SK-N-MC (cell line): ENCODE measurements around the gene MTX3.
A peak's percentile ranks its signal among the peaks of the same experiment; 100 is the strongest.

Experiments used
- DNase-seq: peaks from one replicate; pipeline ENCODE4 v3.0.0-alpha.2; 2011; ENCODE audit warnings: low read depth, low spot score
- H3K27ac ChIP-seq: fragments of 200-600 bp; sonication (generic); 2 replicates; pipeline ENCODE4 v1.5.1; 2016; ENCODE audit warnings: mixed run types
- H3K36me3 ChIP-seq: fragments of 200-600 bp; sonication (generic); 2 replicates; pipeline ENCODE4 v1.6.1; 2017; ENCODE audit warnings: antibody characterized with exemption, low read length, mixed read lengths; ENCODE audit not compliant: insufficient read depth
- H3K4me3 ChIP-seq: fragments of 200-600 bp; sonication (generic); 2 replicates; pipeline ENCODE4 v1.5.1; 2016
- H3K9ac ChIP-seq: fragments of 200-600 bp; sonication (generic); 2 replicates; pipeline ENCODE4 v1.8.0; 2017; ENCODE audit warnings: mixed run types, mixed read lengths; ENCODE audit not compliant: insufficient read length
- H3K9me3 ChIP-seq: fragments of 200-600 bp; sonication (generic); 2 replicates; pipeline ENCODE4 v1.6.1; 2017; ENCODE audit warnings: low read depth, mild to moderate bottlenecking, antibody characterized with exemption, low read length, moderate library complexity, mixed read lengths
- EZH2 ChIP-seq: fragments of 200-600 bp; sonication (generic); IDR thresholded peaks from one replicate; pipeline ENCODE4 v1.6.1; 2017; ENCODE audit warnings: antibody characterized with exemption
- FOXP2 ChIP-seq: optimal IDR thresholded peaks from 2 replicates; pipeline ENCODE3; 2011; ENCODE audit warnings: mild to moderate bottlenecking, moderate library complexity; ENCODE audit not compliant: insufficient read depth; ENCODE audit errors: extremely low read length, control extremely low read depth
- POLR2AphosphoS5 ChIP-seq: IDR thresholded peaks from 2 replicates; pipeline ENCODE4 v1.6.1; 2012; ENCODE audit warnings: mild to moderate bottlenecking, low read depth, low read length, borderline replicate concordance

The MTX3 gene, protein sequence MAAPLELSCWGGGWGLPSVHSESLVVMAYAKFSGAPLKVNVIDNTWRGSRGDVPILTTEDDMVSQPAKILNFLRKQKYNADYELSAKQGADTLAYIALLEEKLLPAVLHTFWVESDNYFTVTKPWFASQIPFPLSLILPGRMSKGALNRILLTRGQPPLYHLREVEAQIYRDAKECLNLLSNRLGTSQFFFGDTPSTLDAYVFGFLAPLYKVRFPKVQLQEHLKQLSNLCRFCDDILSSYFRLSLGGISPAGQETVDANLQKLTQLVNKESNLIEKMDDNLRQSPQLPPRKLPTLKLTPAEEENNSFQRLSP

GRCh38 chr5:79990598-79991507 lies at the start of gene MTX3:
Gene MTX3, minus strand, starts transcription at chr5:79991262. Its CDS starts 24 bp downstream, at chr5:79991238.
- peak; percentile 79 for TF ChIP-seq POLR2AphosphoS5
- no peak for TF ChIP-seq EZH2
- peak within 1 kb of the TSS; percentile 87 for H3K9ac ChIP-seq
- H3K36me3 ChIP-seq, result peaks cover 33% of the 10 kb centered on the region
- no peaks in the 10 kb centered on the region for H3K9me3 ChIP-seq
- peak within 1 kb of the TSS; percentile 78; the same call in 1 of the 2 replicates for H3K27ac ChIP-seq
- peak; percentile 69 for DNase-seq
- peak within 1 kb of the TSS; percentile 94 for H3K4me3 ChIP-seq

- H3K9me3 ChIP-seq, result no peaks in the 10 kb centered on the region
- TF ChIP-seq EZH2 (no peak), POLR2AphosphoS5 (no peak), FOXP2 (no peak)
- H3K4me3 ChIP-seq, result no peak overlapping the region
- no peak overlapping the region for H3K9ac ChIP-seq
- no peaks in the 10 kb centered on the region for H3K36me3 ChIP-seq
- no peak for DNase-seq
- H3K27ac ChIP-seq, result no peak overlapping the region
These were observed 48.6 kb upstream of the MTX3 start for GRCh38 chr5:80039650-80040049.

DNA sequence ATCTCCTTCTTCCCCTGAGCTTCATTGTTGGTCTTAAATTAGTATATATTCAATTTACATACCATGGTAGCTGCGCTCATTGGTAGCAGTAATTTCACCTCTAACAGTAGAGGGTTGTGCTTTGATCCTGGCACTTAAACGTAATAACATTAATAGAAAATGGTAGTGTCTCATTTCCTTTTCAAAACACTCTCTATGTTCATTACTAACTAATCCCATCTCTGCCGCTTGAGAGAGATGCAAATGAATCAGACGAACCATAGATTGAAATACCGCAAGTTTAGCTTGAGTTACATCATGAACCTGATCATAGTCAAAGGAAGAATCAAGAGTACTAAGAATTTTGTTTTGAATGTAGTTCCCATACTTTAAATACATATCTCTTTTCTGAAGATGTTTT lies 46.3 kb upstream of the MTX3 start:
- no peaks in the 10 kb centered on the region for H3K36me3 ChIP-seq
- no peaks in the 10 kb centered on the region for H3K9me3 ChIP-seq
- no peak for DNase-seq
- no peak overlapping the region; the same call in 1 of the 2 replicates for H3K27ac ChIP-seq
- TF ChIP-seq FOXP2 (no peak), POLR2AphosphoS5 (no peak), EZH2 (no peak)
- H3K9ac ChIP-seq, result peak overlapping the region; percentile 7
- no peak overlapping the region for H3K4me3 ChIP-seq

- no peak for TF ChIP-seq FOXP2
- TF ChIP-seq POLR2AphosphoS5, result no peak
- no peak for TF ChIP-seq EZH2
- Histone ChIP-seq H3K36me3 (no peaks in the 10 kb centered on the region), H3K27ac (no peak overlapping the region), H3K9ac (no peak overlapping the region), H3K9me3 (no peaks in the 10 kb centered on the region), H3K4me3 (no peak overlapping the region)
- DNase-seq, result no peak
These were observed 45.6 kb upstream of the MTX3 start for GRCh38 chr5:80036615-80037014.

- DNase-seq, result no peak
- Histone ChIP-seq H3K36me3 (no peaks in the 10 kb centered on the region), H3K9ac (no peak overlapping the region), H3K27ac (no peak overlapping the region), H3K9me3 (no peaks in the 10 kb centered on the region), H3K4me3 (no peak overlapping the region)
- no peak for TF ChIP-seq FOXP2
- TF ChIP-seq POLR2AphosphoS5, result no peak
These were observed 44.8 kb upstream of the MTX3 start for GRCh38 chr5:80035839-80036238.

GRCh38 chr5:80034962-80035821 lies 44.1 kb upstream of the MTX3 start, which contains the start of gene THBS4:
Gene THBS4, plus strand, starts transcription at chr5:80035348. Its CDS starts 190 bp downstream, at chr5:80035538.
- TF ChIP-seq POLR2AphosphoS5, result no peak
- Histone ChIP-seq H3K9me3 (no peaks in the 10 kb centered on the region), H3K36me3 (no peaks in the 10 kb centered on the region), H3K4me3 (no peak within 1 kb of the TSS), H3K9ac (no peak within 1 kb of the TSS), H3K27ac (no peak within 1 kb of the TSS)
- DNase-seq, result no peak

GRCh38 chr5:80034559-80034958 lies 43.5 kb upstream of the MTX3 start:
- TF ChIP-seq FOXP2 (no peak), POLR2AphosphoS5 (no peak), EZH2 (no peak)
- no peak overlapping the region for H3K9ac ChIP-seq
- DNase-seq, result no peak
- no peak overlapping the region for H3K4me3 ChIP-seq
- H3K9me3 ChIP-seq, result no peaks in the 10 kb centered on the region
- no peaks in the 10 kb centered on the region for H3K36me3 ChIP-seq
- H3K27ac ChIP-seq, result no peak overlapping the region

- Histone ChIP-seq H3K9ac (no peak overlapping the region), H3K36me3 (no peaks in the 10 kb centered on the region), H3K27ac (no peak overlapping the region), H3K9me3 (no peaks in the 10 kb centered on the region), H3K4me3 (no peak overlapping the region)
- DNase-seq, result no peak
- no peak for TF ChIP-seq POLR2AphosphoS5
- TF ChIP-seq FOXP2, result no peak
- TF ChIP-seq EZH2, result no peak
These were observed 42.5 kb upstream of the MTX3 start for GRCh38 chr5:80033513-80033912.
